ENCODE results near the gene PLCH2. TPM values are rescaled to one million over a fixed set of nuclear protein-coding genes. Genes with fewer than 3 reads are reported as not detected.

PLCH2 gene
- total RNA-seq, 4 donors from 2014 or later = 1.00 to 7.3 (median 4.6) TPM

GRCh38 chr1:2481885-2482284 lies 5.8 kb downstream of the PLCH2 start:
- no peaks in the 10 kb centered on the region for H3K27me3 ChIP-seq
- intact Hi-C loops (cut with DNase I; ENCODE audit: low total_unique reads) = no loop called here
- 68% methylated on average over 10 of the region's 10 CpGs; no CpG with 5 or more reads in 1 of the 2 donors for WGBS, 2 donors (ENCODE audit: low coverage in 1 of 2)

DNA sequence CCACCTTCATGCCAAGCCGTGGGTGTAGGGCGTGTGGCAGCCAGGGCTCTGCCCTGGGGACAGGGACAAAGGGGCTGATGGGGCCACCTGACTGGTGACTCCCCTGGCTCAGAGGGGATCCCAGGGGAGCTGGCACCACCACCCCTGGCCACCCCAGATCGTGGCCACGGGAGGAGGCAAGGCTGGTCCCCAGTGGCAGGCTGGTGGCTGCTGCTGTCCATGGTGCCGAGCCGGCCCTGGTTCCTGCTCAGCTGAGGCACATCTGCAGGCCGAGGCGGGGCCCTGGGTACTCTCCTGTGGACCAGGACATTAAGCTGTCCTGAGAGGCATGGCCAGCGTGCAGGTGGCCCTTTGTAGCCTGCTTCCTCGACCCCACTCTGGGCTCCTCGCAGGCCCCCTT lies 6.5 kb downstream of the PLCH2 start:
- Histone ChIP-seq H3K36me3 (no peaks in the 10 kb centered on the region), H3K27me3 (no peaks in the 10 kb centered on the region), H3K4me1 (peaks cover 0 to 10% (median 8%) of the 10 kb centered on the region in 4 donors), H3K4me3 (no peak overlapping the region), H3K27ac (no peak overlapping the region), H3K9me3 (no peaks in the 10 kb centered on the region)
- no peak for TF ChIP-seq EP300 (IDR thresholded peaks at IDR 0.05; ENCODE audit: low read depth)
- TF ChIP-seq POLR2AphosphoS5 (IDR thresholded peaks at IDR 0.05) = no peak
- TF ChIP-seq POLR2A (IDR thresholded peaks at IDR 0.05) = no peak
- TF ChIP-seq, protein P1, sequence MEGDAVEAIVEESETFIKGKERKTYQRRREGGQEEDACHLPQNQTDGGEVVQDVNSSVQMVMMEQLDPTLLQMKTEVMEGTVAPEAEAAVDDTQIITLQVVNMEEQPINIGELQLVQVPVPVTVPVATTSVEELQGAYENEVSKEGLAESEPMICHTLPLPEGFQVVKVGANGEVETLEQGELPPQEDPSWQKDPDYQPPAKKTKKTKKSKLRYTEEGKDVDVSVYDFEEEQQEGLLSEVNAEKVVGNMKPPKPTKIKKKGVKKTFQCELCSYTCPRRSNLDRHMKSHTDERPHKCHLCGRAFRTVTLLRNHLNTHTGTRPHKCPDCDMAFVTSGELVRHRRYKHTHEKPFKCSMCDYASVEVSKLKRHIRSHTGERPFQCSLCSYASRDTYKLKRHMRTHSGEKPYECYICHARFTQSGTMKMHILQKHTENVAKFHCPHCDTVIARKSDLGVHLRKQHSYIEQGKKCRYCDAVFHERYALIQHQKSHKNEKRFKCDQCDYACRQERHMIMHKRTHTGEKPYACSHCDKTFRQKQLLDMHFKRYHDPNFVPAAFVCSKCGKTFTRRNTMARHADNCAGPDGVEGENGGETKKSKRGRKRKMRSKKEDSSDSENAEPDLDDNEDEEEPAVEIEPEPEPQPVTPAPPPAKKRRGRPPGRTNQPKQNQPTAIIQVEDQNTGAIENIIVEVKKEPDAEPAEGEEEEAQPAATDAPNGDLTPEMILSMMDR (IDR thresholded peaks at IDR 0.05) = no peak
- intact Hi-C loops (cut with DNase I; ENCODE audit: low total_unique reads) (no loop called here), in situ Hi-C loops (cut with MboI; ENCODE audit: low pct_ligation_motif_present in 1 of 4, low pct_unique_long_range_greater_than_20kb in 1 of 4, low sequenced_read_pairs in 3 of 4) (no loop called here)
- 50 to 75% methylated on average over 1 to 10 of the region's 11 CpGs for WGBS, 2 donors (ENCODE audit: low coverage in 1 of 2)
- no peak for DNase-seq

More at GRCh38 chr1:2481885-2482284, 5.8 kb downstream of the PLCH2 start:
- DNase-seq = no peak
- TF ChIP-seq EP300 (IDR thresholded peaks at IDR 0.05; ENCODE audit: low read depth) = no peak
- TF ChIP-seq POLR2AphosphoS5 (IDR thresholded peaks at IDR 0.05) = no peak
- H3K9me3 ChIP-seq = no peaks in the 10 kb centered on the region
- peaks cover 0 to 11% (median 9%) of the 10 kb centered on the region in 4 donors for H3K4me1 ChIP-seq
- in situ Hi-C loops (cut with MboI; ENCODE audit: low pct_ligation_motif_present in 1 of 4, low pct_unique_long_range_greater_than_20kb in 1 of 4, low sequenced_read_pairs in 3 of 4) = no loop called here
- no peak overlapping the region for H3K4me3 ChIP-seq
- no peaks in the 10 kb centered on the region for H3K36me3 ChIP-seq
- no peak overlapping the region for H3K27ac ChIP-seq

- intact Hi-C loops (cut with DNase I; ENCODE audit: low total_unique reads) = no loop called here
- 76% methylated on average over 11 of the region's 13 CpGs; no CpG with 5 or more reads in 1 of the 2 donors for WGBS, 2 donors (ENCODE audit: low coverage in 1 of 2)
Observed at GRCh38 chr1:2483026-2483425, 6.9 kb downstream of the PLCH2 start.

DNA sequence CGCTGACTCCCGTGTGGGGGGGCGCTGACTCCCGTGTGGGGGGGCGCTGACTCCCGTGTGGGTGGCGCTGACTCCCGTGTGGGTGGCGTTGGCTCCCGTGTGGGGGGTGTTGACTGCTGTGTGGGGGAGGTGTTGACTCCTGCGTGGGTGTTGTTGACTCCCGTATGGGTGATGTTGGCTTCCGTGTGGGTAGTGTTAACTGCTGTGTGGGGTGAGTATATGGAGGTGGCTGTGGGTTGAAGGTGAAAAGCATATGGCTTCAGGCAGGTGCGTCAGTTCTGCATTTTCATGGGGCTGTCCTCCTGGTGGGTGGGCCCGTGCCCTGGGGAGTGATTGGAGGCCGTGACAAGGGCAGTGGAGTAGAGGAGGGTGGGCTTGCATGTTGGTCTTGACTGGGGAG lies 7.9 kb downstream of the PLCH2 start:
- WGBS, 2 donors (ENCODE audit: low coverage in 1 of 2) = 64 to 74% methylated on average over 3 to 15 of the region's 16 CpGs
- Histone ChIP-seq H3K9me3 (no peaks in the 10 kb centered on the region), H3K27me3 (no peaks in the 10 kb centered on the region), H3K4me1 (no peaks in the 10 kb centered on the region), H3K4me3 (no peak overlapping the region), H3K27ac (no peak overlapping the region), H3K36me3 (no peaks in the 10 kb centered on the region)
- in situ Hi-C loops (cut with MboI; ENCODE audit: low pct_ligation_motif_present in 1 of 4, low pct_unique_long_range_greater_than_20kb in 1 of 4, low sequenced_read_pairs in 3 of 4) = no loop called here
- TF ChIP-seq POLR2A (IDR thresholded peaks at IDR 0.05) (no peak), EP300 (IDR thresholded peaks at IDR 0.05; ENCODE audit: low read depth) (no peak), POLR2AphosphoS5 (IDR thresholded peaks at IDR 0.05) (no peak)
- TF ChIP-seq, protein P1 (IDR thresholded peaks at IDR 0.05) = no peak
- no peak for DNase-seq
- intact Hi-C loops (cut with DNase I; ENCODE audit: low total_unique reads) = no loop called here

More at GRCh38 chr1:2483026-2483425, 6.9 kb downstream of the PLCH2 start:
- no peak overlapping the region for H3K4me3 ChIP-seq
- H3K4me1 ChIP-seq = peaks cover 0 to 6% (median 4%) of the 10 kb centered on the region in 4 donors
- DNase-seq = no peak
- no peaks in the 10 kb centered on the region for H3K9me3 ChIP-seq
- in situ Hi-C loops (cut with MboI; ENCODE audit: low pct_ligation_motif_present in 1 of 4, low pct_unique_long_range_greater_than_20kb in 1 of 4, low sequenced_read_pairs in 3 of 4) = no loop called here
- H3K27me3 ChIP-seq = no peaks in the 10 kb centered on the region
- TF ChIP-seq POLR2AphosphoS5 (IDR thresholded peaks at IDR 0.05) = no peak
- no peak for TF ChIP-seq EP300 (IDR thresholded peaks at IDR 0.05; ENCODE audit: low read depth)
- H3K27ac ChIP-seq = no peak overlapping the region
- H3K36me3 ChIP-seq = no peaks in the 10 kb centered on the region

- DNase-seq = no peak
- in situ Hi-C loops (cut with MboI; ENCODE audit: low pct_ligation_motif_present in 1 of 4, low pct_unique_long_range_greater_than_20kb in 1 of 4, low sequenced_read_pairs in 3 of 4) (no loop called here), intact Hi-C loops (cut with DNase I; ENCODE audit: low total_unique reads) (no loop called here)
- no peaks in the 10 kb centered on the region for H3K36me3 ChIP-seq
- H3K27ac ChIP-seq = no peak overlapping the region
- WGBS, 2 donors (ENCODE audit: low coverage in 1 of 2) = 80% methylated on average over 3 of the region's 4 CpGs; no CpG with 5 or more reads in 1 of the 2 donors
- TF ChIP-seq POLR2AphosphoS5 (IDR thresholded peaks at IDR 0.05) (no peak), EP300 (IDR thresholded peaks at IDR 0.05; ENCODE audit: low read depth) (no peak), POLR2A (IDR thresholded peaks at IDR 0.05) (no peak)
- TF ChIP-seq, protein P1 (IDR thresholded peaks at IDR 0.05) = no peak
- H3K27me3 ChIP-seq = no peaks in the 10 kb centered on the region
- H3K9me3 ChIP-seq = no peaks in the 10 kb centered on the region
- no peak overlapping the region for H3K4me3 ChIP-seq
- no peaks in the 10 kb centered on the region for H3K4me1 ChIP-seq
Observed at GRCh38 chr1:2486041-2486440, 10.0 kb downstream of the PLCH2 start.

All from transverse colon (tissue), 4 donors.